ENCODE results near the gene STYXL2.
A peak's percentile ranks its signal among the peaks of the same experiment; 100 is the strongest.

STYXL2 gene

DNA sequence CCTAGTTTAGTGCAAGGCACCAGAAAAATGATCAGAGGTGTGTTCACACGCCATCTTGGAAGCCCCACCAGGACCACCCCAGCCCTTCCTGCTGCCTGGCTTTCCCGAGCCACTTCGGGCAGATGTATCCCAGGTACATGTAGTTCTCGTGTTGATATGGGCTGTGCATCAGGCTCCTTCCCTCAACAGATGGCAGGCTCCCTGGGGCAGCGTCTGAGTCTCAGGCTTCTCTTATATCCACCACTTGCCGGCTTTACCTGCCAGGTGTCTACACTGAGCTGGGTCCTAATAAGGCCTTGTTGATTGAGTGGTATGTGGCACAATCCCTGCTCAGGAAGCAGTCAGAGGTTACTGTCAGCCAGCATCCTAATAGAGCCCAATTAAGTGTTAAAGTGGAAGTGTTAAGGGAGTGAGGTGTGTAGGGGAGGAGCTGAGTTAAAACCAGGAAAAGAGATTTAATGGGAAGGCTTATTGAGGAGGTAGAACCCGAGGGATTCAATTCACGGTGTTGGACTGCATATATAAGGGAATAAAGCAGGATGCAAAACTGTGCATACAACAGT is 12.2 kb upstream of the STYXL2 start:
- no peak for DNase-seq

DNA sequence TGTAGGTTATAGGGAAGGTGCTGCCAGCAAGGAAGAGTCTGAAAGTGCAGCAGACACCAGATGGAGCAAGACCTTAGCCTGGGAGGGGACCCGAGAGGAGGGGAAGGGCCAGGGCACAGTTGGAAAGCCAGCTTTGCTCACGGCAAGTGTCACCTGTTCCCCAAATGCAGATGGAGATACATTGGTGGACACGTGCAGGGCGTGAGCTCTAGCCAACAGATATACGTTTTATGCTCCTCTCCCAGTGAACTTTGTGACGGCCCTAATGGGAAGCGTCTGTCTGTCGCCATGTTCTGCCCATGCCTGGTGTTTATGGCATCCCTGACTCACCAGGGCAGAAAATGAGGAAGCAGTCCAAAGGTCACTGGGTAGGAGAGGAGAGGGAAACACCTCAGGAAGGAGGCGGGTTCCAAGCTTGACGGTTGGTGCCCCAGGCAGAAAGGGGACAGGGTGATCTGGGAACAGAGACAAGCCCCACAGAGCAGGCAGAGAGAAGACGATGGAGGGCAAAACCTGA is 11.3 kb upstream of the STYXL2 start:
- no peak for DNase-seq

DNA sequence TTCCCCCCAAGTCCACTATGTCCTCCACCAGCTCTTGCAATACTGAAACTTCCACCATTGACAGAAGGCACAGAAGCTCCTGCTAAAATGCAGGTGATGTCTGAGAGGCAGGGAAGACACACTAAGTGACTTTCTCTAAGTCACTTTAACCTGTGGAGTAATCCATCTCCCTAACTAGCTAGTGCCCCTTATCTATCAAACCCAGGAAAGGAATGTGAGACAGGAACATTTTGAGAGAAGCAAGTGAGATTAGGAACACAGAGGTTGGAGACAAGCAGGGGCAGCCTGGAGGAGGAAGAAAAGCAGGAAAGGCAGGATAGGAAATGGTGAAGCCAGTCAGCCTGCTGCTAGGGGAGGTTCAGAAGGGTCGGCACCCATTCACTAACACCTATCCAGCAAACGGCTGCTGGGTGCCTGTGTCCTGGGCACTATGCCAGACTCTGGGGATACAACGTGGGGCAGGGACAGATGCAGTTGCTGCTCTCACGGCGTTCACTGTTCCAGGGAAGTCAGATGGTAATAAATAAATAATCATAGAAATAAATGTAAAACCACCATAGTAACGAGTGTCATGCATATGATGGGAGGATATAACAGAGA is 10.7 kb upstream of the STYXL2 start:
- DNase-seq: no peak

DNA sequence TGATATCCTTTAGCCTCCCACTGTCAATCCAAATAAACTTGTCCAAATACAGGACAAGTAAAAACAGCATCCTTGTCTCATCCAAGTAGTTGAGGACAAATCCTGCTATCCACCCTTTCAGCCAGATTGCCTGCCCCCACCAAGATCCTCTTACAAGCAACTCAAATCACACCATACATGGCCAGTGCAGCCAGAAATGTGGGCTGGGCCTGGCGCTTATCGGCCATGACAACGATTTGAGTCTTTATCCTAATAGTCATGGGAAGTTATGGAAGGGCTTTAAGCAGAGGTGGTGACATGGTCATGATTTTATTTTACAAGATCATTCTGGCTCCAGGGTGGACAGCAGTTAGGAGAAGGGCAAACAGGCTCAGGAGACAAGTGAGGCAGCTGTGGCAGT is 10.0 kb upstream of the STYXL2 start:
- DNase-seq: no peak

DNA sequence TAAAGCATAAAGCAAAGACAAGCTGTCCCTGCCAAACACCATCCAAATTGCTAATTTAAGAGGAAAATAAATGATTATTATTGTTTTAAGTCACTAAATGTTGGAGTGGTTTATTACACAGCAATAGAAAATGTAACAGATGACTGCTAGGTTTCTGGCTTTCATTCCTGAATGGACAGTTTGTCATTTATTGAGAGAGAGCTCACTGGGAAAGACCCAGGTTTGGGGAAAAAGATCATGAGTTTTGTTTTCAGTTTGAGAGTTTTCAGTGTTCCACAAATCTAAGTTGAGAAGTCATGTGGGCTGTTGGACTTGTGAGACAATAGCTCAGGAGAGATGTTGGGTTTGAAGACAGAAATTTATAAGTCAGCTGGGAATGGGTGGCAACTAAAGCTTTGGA is 9.1 kb upstream of the STYXL2 start:
- no peak for DNase-seq

DNA sequence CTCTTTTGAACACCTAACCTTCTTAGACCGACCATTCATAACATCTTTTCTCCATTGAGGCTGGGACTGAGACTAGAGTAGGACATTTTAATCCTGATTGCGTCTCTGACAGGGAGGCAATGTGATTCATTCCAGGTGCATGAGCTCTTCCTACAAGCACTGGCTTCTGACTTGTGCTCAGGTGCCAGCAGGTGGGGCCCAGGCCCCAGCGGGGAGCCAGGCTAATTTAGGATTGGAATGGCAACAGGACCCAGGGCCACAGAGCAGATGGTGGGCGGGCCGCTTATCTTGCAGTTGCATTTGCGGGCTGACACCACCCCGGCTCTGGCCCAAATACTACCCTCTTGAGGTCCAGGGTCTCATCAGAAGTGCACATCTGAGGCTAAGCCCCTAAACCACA is 7.8 kb upstream of the STYXL2 start:
- no peak for DNase-seq

DNA sequence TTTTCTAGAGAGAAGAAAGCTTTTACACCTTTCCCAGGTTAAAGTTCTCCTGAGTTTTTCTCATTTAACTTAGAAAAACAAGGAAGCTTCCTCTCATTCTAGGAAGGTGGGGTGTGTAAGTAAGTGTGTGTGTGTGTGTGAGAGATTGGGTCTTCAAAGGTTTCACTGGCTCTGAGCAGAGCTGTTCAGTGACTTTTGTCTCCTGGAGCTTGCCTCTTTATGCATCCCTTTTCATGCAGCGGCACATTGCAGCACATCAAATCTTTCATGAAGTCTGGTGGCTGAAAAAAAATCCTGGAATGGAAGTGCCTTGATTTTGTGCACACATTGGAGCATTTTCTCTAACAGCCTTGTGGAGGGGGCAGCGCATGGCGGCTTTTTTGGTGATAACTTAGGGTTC is 7.1 kb upstream of the STYXL2 start:
- DNase-seq: no peak

DNA sequence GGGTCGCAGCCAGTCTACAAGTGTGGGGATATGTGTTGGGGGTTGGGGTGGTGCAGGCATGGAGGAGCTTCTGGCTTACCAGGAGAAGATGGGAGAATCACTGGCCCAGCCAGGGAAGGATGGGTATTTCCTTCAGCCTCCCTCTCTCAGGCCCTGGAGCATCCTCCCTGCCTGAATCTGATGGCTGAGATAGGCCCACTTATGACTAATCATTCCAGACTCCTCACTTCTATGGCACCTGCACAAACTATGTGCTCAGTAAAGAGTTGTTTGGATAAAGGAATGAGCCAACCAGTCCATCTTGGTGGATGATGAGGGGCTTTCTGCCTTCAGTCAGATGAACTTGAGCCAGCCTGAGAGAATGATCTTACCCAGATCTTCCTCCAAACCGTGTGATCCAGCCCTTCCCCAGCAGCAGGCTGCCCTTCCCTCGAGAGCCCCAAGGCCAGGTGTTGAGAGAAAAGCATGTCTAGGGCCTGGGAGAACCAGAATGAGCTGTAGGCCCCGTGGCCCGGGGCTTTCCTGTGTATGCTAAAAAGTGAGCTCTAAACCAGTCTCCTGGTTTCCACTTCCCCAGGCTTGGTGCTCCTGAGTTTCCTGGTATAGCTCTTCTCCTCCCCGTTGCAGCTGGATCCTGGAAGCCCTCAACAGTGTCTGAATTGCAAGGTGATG is 5.0 kb upstream of the STYXL2 start:
- no peak for DNase-seq

DNA sequence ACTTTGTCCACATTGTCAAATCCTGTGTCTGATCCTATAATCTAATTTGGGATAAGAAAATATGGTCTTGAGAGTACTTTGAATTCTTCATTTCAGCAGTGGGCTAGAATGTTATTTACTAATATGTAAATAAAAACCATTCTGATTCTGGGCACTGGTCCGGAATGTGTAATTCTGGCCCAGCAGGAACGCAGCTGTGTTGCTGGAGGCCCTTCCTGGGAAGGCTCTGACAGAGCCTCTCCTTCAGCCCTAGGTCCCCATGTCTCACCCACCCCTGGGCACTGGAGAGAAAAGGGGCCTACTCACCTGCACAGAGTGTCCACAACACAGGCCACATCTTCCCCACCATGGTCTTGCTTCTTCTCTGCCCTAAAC is 3.9 kb upstream of the STYXL2 start:
- DNase-seq: no peak

DNA sequence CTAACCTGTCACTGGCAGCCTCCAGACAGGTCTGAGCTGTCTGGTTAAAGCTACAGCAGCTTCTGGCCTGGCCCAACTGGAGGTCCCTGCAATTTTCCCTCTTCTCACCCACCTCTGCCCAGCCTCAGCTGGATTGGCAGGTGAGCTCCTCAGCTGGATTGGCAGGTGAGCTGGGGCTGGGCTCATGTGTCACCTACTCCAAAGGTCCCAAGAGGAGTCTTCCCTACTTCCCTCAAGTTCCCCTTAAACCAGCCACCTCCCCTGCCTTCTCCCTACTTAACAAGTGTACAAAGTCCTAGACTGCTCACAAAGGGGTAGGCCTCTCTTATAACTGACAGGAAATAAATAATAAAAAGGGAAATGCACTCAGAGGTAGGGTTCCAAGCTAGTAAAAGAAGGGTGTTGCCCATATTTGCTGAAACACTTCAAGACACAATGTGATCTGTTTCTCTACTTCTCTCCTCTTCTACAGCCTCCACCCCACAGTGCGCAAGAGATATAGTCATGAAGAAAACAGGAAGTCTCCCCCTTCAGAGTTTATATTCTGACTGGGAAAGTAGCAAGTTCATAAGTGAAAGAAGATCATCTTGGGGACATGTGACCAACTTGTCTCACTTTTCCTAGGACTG is 3.4 kb upstream of the STYXL2 start, which contains the start of gene GPA33:
GPA33 (minus strand) TSS at position 64 of the 629 bp plus-strand sequence. CDS start 90 bp downstream, outside the sequence.
- DNase-seq: peak in 1 of 2 experiments; percentile 24

DNA sequence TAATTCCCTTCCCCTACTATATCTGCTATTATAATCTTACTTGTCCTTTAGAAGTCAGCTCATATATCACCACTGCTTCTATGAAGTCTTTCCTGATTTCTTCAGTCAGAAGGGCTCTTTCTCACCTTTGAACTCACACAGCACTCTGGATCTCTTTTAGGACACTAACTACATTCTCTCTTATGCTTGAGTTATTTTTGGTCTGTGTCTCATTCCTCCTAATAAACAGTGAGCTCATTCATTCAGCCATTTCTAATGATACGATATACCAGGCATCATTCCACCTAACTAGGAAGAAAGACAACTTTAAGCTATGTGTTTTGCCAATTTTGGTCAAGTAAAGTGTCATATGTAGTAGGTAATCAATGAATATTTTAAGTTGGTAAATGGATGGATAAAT is 1.2 kb upstream of the STYXL2 start:
- no peak for DNase-seq

DNA sequence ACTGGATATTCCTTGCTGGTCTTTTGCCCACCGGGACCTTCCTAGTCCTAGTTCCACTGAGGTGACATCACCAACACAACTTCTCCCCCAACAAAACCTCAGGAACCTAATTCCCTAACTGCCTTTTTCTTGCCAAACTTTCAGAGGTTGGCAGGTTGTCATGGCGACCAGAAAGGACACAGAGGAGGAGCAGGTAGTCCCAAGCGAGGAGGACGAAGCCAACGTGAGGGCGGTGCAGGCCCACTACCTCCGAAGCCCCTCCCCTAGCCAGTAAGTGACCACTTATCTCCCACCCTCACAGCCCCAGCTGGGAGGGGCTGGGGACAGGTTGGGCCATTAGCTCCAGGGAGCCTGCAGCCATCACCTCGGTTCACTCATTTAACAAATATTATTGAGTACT is 815 bp downstream of the STYXL2 start:
- no peak for DNase-seq

DNA sequence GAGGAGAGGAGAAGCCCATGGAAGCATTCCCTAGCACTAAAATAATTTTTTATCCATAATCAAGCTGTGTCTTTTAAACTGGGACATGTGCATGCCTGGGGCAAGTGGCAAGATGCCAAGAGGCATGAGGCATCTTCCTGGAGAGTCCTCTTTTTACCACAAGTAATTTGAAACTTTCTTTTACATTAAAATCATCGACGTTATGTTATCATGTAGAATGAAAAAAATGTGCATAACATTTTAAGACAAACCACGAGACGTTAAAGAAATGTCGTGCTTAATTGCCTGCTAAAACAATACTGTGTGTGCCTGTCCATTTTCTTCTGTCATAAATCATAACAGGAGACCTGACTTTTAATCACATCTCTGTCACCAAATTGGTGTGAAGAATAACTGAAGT is 1.5 kb downstream of the STYXL2 start:
- DNase-seq: no peak

DNA sequence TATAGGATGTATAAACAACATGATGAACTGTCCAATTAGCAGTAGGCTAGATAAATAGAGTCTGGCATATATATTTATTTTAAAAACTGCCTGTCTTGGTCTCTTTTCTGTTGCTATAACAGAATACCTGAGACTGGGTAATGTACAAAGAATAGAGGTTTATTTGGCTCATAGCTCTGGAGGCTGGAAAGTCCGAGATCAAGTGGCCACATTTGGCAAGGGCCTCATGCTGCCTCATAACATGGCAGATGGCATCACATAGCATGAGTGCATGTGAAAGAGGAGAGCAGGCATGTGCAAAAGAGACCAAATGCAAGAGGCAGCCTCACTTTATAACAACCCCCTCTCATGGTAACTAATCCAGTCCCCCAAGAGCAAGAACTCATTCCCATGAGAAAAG is 6.0 kb downstream of the STYXL2 start:
- DNase-seq: no peak

DNA sequence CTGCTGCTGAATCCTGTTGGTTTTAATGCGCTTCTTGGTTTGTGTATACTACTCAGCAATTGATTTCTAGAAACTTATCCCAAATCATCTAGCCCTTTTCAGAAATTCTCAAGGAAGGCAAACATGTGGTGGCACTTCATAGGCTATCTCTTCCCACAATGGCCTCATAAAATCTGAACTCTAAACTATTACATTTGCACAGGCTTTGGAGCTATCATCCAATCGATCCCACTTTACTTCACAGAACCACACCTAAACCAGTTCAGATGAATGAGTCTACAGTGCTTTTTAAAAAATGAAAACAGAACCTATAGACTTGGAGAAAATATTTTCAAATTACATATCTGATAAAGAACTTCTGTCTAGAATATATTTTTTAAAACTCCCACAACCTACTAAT is 6.9 kb downstream of the STYXL2 start:
- no peak for DNase-seq

DNA sequence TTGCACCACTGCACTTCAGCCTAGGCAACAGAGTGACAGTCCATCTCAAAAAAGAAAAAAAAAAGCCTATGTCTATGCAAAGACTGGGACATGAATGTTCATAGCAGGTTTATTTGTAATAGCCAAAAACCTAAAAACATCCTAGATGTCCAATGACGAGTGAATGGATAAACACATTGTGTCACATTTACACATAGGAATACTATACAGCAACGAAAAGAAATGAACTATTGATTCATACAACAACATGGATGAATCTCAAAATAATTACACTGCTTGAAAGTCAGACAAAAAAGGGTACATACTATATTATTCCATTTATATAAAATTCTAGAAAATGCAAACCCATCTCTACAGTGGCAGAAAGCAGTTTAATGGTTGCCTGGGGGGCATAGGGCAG is 7.9 kb downstream of the STYXL2 start:
- DNase-seq: no peak

DNA sequence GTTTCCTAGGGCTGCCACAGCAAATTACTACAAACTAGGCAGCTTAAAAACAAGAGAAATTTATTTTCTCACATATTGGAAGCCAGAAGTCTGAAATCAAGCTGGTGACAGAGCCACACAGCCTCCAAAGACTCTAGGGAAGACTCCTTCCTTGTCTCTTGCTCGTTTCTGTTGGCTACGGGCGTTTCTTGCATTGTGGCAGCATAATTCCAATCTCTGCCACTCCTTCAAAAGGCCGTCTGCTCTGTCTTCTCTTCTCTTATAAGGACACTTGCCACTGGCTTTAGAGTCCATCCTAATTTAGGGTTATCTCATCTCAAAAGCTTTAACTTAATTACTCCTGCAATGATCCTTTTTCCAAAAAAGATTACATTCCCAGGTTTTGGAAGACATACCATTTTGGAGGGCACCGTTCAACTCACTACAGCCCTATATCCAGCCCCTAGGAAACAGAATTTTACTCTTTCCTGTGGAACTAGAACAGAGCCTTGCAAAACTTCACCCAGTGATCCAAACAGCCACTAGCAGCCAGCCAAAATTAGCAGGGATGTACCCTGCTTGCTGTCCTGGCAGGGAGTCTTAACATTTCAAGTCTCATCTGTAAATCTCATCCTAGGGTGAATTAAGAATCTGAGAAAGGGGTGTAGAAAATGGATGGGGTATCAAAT is 9.2 kb downstream of the STYXL2 start:
- DNase-seq: no peak

DNA sequence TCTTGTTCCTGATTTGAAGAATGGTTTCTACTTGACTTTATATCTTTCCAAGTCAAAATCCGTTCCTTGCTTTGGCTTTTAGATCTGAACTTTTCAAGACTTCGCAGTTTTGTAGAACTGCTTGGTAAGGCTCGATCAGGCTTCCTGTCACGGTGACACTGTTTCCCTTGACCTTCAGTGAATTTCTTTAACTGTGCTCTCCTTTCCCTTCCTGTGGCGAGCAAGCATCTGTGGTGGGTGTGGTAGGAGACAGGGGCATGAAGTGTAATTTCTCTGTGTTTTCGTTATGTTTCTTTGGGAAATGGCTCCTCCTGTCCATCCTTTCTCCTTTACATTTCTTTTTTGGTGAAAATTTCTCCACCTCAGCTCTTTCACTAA is 10.4 kb downstream of the STYXL2 start:
- no peak for DNase-seq

DNA sequence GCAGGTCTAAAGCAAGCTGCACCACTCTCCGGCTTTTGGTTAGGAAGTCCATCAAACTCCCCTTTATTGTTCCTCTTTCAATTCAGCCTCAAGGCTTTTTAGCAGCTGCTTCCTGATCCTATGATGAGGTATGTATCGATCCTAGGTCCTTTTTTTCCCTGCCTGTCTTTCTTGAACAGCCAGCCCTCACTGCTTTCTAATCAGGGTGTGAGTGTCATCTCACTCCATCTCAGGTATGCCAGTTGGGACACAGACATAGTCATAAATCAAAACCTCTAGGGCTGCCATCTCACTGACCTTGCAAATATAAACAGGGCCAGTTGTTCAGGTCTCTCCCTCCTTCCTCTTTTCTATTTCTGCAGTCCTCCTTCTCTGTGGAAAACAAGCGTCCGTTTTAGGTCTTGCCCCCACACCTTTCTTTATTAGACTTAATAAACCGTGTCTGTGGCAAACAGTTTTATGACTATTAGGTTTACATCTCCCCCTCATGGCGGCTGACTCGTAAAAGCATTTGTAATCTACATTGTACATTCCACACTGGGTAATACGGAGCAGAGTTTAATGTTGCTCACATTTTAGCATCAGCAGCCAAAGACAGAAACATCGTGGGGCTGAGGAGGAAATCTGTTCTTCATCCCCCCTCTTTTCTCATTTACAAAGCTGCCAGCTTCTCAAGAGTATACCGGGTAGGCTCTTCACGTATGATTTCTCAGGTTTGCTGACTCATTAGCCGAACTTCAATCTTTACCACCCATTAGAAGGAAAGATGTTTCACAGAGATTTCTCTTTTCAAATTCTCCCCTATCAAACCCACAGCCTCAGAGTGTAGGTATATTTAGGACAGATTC is 11.6 kb downstream of the STYXL2 start:
- peak in 1 of 2 experiments; percentile 59 for DNase-seq

DNA sequence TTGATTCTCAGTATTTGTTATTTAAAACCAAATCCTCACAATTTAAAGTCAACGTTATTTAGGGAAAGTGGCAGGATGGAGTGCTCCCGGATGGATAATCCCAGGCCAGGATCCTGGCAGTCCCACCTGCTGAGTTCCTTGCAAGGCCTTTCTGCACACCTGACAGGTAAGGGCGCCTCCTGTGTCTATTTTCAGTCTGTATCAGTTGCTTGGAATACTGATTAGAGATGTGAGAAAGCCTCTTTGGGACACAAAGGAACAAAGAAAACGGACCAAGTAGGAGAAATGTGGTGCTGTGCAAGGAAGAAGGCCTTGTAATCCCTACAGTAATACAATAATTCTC is 12.2 kb downstream of the STYXL2 start:
- no peak for DNase-seq

DNA sequence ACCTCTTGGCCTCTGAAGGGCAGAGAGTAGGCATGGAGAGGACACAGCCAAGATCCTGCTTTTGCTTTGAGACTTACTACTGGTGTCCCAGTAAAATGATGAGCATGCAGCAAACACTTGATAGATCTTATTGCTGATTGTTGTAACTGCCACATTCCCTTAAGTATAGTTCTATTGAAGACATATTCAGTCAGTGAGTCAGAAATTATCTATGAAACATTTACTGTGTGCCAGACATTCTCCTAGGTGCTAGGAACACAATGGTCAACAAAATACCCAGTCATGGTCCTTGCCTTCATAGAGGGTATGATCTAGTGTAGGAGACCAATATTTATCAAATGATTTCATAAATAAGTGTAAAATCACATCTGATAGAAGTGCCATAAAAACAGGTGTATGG is 13.6 kb downstream of the STYXL2 start:
- DNase-seq: no peak

DNA sequence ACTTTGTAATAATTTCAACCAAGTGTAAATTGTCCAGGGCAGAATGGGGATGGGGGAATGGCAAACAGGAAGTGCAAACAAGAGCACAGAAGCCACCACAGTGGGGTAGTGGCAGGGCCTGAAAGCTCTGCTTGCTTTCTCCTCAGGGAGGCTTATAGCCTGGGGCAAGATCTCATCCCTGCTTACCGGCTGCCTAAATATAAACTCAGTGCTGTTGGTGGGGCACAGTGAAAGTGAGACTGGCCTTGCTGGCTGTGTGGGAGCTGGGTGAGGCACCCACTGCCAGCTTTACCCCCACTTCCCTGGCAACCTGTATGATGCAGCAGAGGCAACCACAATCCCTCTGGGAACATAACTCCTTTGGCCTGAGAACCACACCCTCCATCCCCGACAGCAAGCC is 15.2 kb downstream of the STYXL2 start:
- no peak for DNase-seq

DNA sequence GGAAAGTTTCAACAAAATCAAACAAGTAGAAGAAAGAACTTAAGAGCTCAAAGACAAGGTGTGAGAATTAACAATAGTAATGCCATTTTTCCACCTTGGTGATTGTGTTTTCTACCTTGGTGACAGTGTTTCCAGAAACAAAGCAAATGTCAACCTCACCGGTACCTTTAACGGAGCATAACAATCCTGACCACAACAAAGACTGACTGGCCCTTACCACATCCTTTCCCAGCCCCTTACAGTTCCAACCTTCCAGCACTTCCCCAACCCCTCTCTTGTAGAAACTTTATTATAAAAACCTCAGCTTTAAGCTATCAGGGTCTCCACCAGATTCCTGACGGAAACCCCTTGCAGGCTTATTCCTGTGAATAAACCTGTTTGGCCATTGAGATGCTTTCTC is 16.7 kb downstream of the STYXL2 start:
- no peak for DNase-seq
